ENCODE measurements around the gene SYNGR4.
"Not testable (repeated sequence)": the region's sequence is repeated elsewhere in the genome, so short reads cannot be mapped to it uniquely, and the experiment has no call there.

SYNGR4 gene

GRCh38 chr19:48391100-48392005 is 27.2 kb downstream of the SYNGR4 start, which contains the start of gene KDELR1:
TSS of gene KDELR1 (minus strand) at chr19:48391551. CDS start at chr19:48391358, 193 bp downstream.
- DNase-seq (ENCODE audit: low read depth, low spot score), result no peak
- Histone ChIP-seq H3K4me3 (ENCODE audit: low read length) (peak within 1 kb of the TSS; percentile 96), H3K27me3 (ENCODE audit: control insufficient read depth, insufficient read depth, low read length) (peaks cover 10% of the 10 kb centered on the region; the same call in 1 of the 2 replicates), H3K9me3 (ENCODE audit: control insufficient read depth, insufficient read depth, low read length) (no peaks in the 10 kb centered on the region), H3K36me3 (ENCODE audit: control insufficient read depth, insufficient read depth, low read length) (peaks cover 9% of the 10 kb centered on the region; the same call in 1 of the 2 replicates), H3K4me1 (ENCODE audit: control insufficient read depth, insufficient read depth, low read length) (peaks cover 9% of the 10 kb centered on the region), H3K27ac (ENCODE audit: low read length) (no peak within 1 kb of the TSS)
- WGBS (ENCODE audit: insufficient coverage, insufficient read length), result no CpG with 5 or more reads among the region's 42 CpGs

GRCh38 chr19:48392006-48392344 is 27.8 kb downstream of the SYNGR4 start:
- WGBS (ENCODE audit: insufficient coverage, insufficient read length), result no CpG with 5 or more reads among the region's 1 CpG
- H3K4me3 ChIP-seq (ENCODE audit: low read length), result not testable (repeated sequence)

DNA sequence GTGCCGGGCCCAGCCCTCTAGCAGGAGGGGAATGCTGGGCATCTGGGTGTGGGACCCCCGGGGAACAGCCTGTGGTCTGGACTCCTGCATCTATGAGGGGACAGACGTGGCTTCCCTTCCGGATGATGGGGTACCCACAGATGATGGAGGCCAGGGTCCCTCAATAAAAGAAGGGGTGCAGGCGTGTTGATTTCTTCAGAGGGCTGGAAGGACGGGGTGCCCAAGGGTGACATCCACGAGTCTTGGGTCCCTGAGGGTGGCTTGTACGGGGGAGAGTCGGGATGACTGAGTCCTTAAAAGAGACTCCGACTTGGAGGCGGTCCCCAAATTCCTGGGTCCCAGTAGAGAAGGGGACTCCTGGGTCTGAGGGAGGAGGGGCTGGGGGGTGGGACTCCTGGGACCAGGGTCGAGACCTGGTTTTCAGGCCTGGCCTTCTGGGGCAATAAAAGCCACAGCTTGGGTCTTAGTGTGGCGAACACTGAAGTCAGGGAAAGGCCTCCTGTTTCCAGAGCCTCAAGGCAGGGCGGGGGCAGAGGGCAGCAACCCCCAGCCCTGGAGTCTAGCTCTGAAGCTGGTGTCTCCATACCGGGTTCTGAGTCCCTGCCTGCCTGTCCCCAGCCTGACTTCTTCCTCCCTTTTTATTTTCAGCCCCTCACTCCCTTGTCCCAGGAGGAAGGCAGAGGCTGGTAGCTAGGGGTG is 28.8 kb downstream of the SYNGR4 start:
- H3K27ac ChIP-seq (ENCODE audit: low read length), result no peak overlapping the region
- peaks cover 9% of the 10 kb centered on the region for H3K4me1 ChIP-seq (ENCODE audit: control insufficient read depth, insufficient read depth, low read length)
- H3K27me3 ChIP-seq (ENCODE audit: control insufficient read depth, insufficient read depth, low read length), result peaks cover 12% of the 10 kb centered on the region; the same call in 1 of the 2 replicates
- no peaks in the 10 kb centered on the region for H3K9me3 ChIP-seq (ENCODE audit: control insufficient read depth, insufficient read depth, low read length)
- DNase-seq (ENCODE audit: low read depth, low spot score), result no peak
- H3K36me3 ChIP-seq (ENCODE audit: control insufficient read depth, insufficient read depth, low read length), result peaks cover 2% of the 10 kb centered on the region; the same call in 1 of the 2 replicates
- WGBS (ENCODE audit: insufficient coverage, insufficient read length), result no CpG with 5 or more reads among the region's 15 CpGs
- peak overlapping the region; percentile 38; the same call in 1 of the 2 replicates for H3K4me3 ChIP-seq (ENCODE audit: low read length)

More at GRCh38 chr19:48392006-48392344, 27.8 kb downstream of the SYNGR4 start:
- H3K4me1 ChIP-seq (ENCODE audit: control insufficient read depth, insufficient read depth, low read length); H3K36me3 ChIP-seq (ENCODE audit: control insufficient read depth, insufficient read depth, low read length); DNase-seq (ENCODE audit: low read depth, low spot score); H3K27ac ChIP-seq (ENCODE audit: low read length); H3K27me3 ChIP-seq (ENCODE audit: control insufficient read depth, insufficient read depth, low read length); H3K9me3 ChIP-seq (ENCODE audit: control insufficient read depth, insufficient read depth, low read length): not testable (repeated sequence)

- no peak for DNase-seq (ENCODE audit: low read depth, low spot score)
- Histone ChIP-seq H3K27ac (ENCODE audit: low read length) (no peak within 1 kb of the TSS), H3K36me3 (ENCODE audit: control insufficient read depth, insufficient read depth, low read length) (no peaks in the 10 kb centered on the region), H3K4me3 (ENCODE audit: low read length) (peak within 1 kb of the TSS; percentile 38; the same call in 1 of the 2 replicates), H3K4me1 (ENCODE audit: control insufficient read depth, insufficient read depth, low read length) (peaks cover 9% of the 10 kb centered on the region), H3K9me3 (ENCODE audit: control insufficient read depth, insufficient read depth, low read length) (no peaks in the 10 kb centered on the region), H3K27me3 (ENCODE audit: control insufficient read depth, insufficient read depth, low read length) (peaks cover 12% of the 10 kb centered on the region; the same call in 1 of the 2 replicates)
- no CpG with 5 or more reads among the region's 40 CpGs for WGBS (ENCODE audit: insufficient coverage, insufficient read length)
These were observed 29.6 kb downstream of the SYNGR4 start, which contains the start of gene GRIN2D for GRCh38 chr19:48393559-48394330. TSS of gene GRIN2D (plus strand) at chr19:48393668. CDS start at chr19:48398393, 4,725 bp downstream.

DNA sequence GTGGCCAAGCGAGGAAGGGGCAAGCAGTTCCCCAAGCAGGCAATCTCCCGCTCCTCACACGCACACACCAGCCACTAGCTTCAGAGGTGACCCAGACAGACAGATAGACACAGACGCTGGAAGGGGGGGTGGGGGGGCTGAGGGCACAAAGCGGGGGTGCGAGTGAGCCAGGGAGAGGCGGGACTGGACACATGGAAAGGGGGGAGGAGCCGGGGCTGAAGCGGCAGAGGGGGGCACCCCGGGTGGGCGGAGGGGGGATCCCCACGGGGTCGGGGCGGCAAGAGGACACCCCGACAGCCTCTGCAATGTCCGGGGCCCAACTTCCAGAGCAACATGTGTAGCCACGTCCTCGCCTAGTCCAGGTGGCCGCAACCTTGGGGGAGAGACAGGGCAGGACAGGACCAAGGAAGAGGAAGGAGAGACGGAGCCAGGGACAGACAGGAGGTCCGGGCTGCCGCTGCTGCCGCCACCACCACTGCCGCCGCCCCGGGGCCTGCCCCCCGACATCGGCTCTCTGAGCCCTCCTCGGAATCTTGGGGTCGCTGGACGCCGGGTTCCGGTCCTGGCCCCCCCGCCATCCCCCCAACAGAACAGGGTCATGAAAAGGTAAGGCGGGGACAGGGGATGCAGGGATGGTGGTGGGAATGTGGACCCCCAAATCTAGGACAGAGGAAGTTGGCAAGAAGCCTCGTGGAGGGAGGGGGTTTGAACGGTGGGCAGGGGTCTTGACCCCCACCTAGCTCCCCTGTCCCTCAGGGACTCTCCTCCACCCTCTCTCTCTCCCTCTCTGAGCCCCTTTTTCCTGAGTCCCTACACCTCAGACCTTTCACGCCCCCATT is 30.4 kb downstream of the SYNGR4 start:
- DNase-seq (ENCODE audit: low read depth, low spot score), result no peak
- Histone ChIP-seq H3K27me3 (ENCODE audit: control insufficient read depth, insufficient read depth, low read length) (peaks cover 12% of the 10 kb centered on the region; the same call in 1 of the 2 replicates), H3K27ac (ENCODE audit: low read length) (no peak overlapping the region), H3K4me1 (ENCODE audit: control insufficient read depth, insufficient read depth, low read length) (peaks cover 9% of the 10 kb centered on the region), H3K36me3 (ENCODE audit: control insufficient read depth, insufficient read depth, low read length) (no peaks in the 10 kb centered on the region), H3K9me3 (ENCODE audit: control insufficient read depth, insufficient read depth, low read length) (no peaks in the 10 kb centered on the region), H3K4me3 (ENCODE audit: low read length) (peak overlapping the region; percentile 38; the same call in 1 of the 2 replicates)
- WGBS (ENCODE audit: insufficient coverage, insufficient read length), result no CpG with 5 or more reads among the region's 38 CpGs

DNA sequence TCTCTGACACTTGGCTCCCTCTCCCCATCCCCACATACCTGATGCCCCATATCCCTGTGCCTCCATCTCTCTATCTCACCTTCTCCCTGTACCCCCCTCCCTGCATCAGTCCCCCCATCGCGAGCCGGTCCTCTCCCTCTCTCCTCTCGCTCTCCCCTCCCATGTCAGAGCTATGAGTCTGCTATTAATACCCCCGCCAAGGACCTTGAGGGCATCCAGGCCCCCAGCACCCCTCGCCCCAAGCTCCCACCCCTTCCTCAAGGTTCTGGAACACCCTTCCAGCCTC is 30.9 kb downstream of the SYNGR4 start:
- Histone ChIP-seq H3K4me1 (ENCODE audit: control insufficient read depth, insufficient read depth, low read length) (peaks cover 9% of the 10 kb centered on the region), H3K9me3 (ENCODE audit: control insufficient read depth, insufficient read depth, low read length) (no peaks in the 10 kb centered on the region), H3K27ac (ENCODE audit: low read length) (no peak overlapping the region), H3K27me3 (ENCODE audit: control insufficient read depth, insufficient read depth, low read length) (peaks cover 12% of the 10 kb centered on the region; the same call in 1 of the 2 replicates), H3K36me3 (ENCODE audit: control insufficient read depth, insufficient read depth, low read length) (no peaks in the 10 kb centered on the region), H3K4me3 (ENCODE audit: low read length) (no peak overlapping the region)
- WGBS (ENCODE audit: insufficient coverage, insufficient read length), result no CpG with 5 or more reads among the region's 6 CpGs
- DNase-seq (ENCODE audit: low read depth, low spot score), result no peak

DNA sequence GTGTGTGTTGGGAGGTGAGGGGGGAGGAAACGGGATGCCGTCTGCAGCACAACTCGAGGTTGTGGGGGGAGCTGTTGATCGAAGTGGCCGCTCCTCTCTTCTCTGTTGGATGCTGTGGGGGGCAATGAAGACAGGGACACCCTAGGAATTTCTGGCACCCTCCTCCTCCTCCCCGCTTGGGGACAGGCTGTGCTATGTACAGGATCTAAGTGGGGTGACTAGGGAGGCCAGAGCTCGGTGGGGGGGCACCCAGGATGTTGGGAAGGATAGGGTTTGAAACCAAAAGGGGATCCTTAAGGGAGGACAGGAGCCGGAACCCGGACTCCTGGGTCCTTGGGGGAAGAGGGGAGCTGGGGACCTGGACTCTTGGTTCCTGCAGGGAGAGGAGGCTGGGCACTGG is 31.3 kb downstream of the SYNGR4 start:
- Histone ChIP-seq H3K9me3 (ENCODE audit: control insufficient read depth, insufficient read depth, low read length) (no peaks in the 10 kb centered on the region), H3K27ac (ENCODE audit: low read length) (no peak overlapping the region), H3K36me3 (ENCODE audit: control insufficient read depth, insufficient read depth, low read length) (no peaks in the 10 kb centered on the region), H3K4me3 (ENCODE audit: low read length) (no peak overlapping the region), H3K4me1 (ENCODE audit: control insufficient read depth, insufficient read depth, low read length) (peaks cover 11% of the 10 kb centered on the region), H3K27me3 (ENCODE audit: control insufficient read depth, insufficient read depth, low read length) (peaks cover 12% of the 10 kb centered on the region; the same call in 1 of the 2 replicates)
- DNase-seq (ENCODE audit: low read depth, low spot score), result no peak
- whole genome bisulfite sequencing (ENCODE audit: insufficient coverage, insufficient read length), result no CpG with 5 or more reads among the region's 9 CpGs

DNA sequence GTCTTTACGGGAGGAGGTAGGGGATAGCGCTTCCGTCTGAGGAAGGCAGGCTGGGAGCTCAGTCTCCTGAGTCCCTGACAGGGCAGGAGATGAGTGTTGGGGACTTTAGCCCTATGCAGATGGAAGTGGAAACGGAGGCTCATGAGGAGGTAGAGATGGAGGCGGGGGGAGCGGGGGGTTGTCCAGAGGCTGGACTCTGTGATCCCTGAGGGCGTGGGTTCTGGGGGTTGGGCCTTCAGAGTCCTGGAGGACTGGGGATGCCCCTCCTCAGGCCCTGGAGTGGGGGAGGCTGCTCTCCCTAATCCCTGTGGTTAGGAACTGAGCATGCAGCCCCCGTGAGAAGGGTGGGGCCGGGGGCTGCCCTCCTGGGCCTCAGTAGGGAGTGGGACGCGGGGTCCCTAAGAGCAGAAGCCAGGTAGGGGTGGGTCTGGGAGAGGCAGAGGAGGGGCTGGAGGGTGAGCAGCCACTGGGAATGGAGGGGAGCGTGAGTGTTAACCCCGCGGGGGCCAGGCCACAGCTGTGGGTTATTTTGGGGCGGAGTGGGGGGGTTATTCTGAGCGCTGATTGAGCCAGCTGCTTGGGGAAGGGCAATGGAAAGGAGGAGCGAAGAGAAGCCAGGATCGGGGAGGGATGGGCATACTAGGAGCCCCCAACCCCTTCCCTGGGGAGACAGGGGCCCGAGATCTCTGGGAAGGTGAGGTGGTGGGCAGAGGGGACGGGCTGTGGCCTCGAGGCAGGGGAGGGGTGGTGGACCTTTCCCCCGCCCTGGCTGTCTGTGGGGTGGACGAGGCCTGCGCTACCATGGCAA is 32.1 kb downstream of the SYNGR4 start:
- H3K27me3 ChIP-seq (ENCODE audit: control insufficient read depth, insufficient read depth, low read length), result peaks cover 12% of the 10 kb centered on the region; the same call in 1 of the 2 replicates
- no peak overlapping the region for H3K4me3 ChIP-seq (ENCODE audit: low read length)
- peaks cover 11% of the 10 kb centered on the region for H3K4me1 ChIP-seq (ENCODE audit: control insufficient read depth, insufficient read depth, low read length)
- H3K9me3 ChIP-seq (ENCODE audit: control insufficient read depth, insufficient read depth, low read length), result no peaks in the 10 kb centered on the region
- WGBS (ENCODE audit: insufficient coverage, insufficient read length), result no CpG with 5 or more reads among the region's 24 CpGs
- no peak for DNase-seq (ENCODE audit: low read depth, low spot score)
- no peak overlapping the region for H3K27ac ChIP-seq (ENCODE audit: low read length)
- no peaks in the 10 kb centered on the region for H3K36me3 ChIP-seq (ENCODE audit: control insufficient read depth, insufficient read depth, low read length)

DNA sequence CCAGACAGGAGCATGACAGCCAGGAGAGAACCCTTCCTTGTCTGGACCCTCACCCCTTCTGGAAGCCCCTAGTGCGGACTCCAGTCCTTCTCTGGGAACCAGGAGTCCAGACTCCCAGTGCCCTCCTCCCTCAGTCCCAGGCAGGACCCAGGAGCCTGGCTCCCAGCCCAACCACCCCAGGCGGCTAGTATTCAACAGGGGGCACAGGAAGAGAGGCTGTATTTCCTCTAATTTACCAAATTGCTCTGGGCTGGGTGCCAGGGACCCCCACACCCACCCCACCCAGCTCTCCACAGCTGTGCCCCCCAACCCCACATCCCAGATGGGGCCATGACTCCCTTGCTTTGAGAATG is 32.6 kb downstream of the SYNGR4 start:
- H3K36me3 ChIP-seq (ENCODE audit: control insufficient read depth, insufficient read depth, low read length), result no peaks in the 10 kb centered on the region
- peaks cover 12% of the 10 kb centered on the region; the same call in 1 of the 2 replicates for H3K27me3 ChIP-seq (ENCODE audit: control insufficient read depth, insufficient read depth, low read length)
- H3K27ac ChIP-seq (ENCODE audit: low read length), result no peak overlapping the region
- peaks cover 10% of the 10 kb centered on the region for H3K4me1 ChIP-seq (ENCODE audit: control insufficient read depth, insufficient read depth, low read length)
- WGBS (ENCODE audit: insufficient coverage, insufficient read length), result no CpG with 5 or more reads among the region's 2 CpGs
- no peak overlapping the region for H3K4me3 ChIP-seq (ENCODE audit: low read length)
- no peak for DNase-seq (ENCODE audit: low read depth, low spot score)
- H3K9me3 ChIP-seq (ENCODE audit: control insufficient read depth, insufficient read depth, low read length), result no peaks in the 10 kb centered on the region
